Panc1 (cell line): ENCODE measurements around the gene C6orf118. TPM values are rescaled to one million over a fixed set of nuclear protein-coding genes. Genes with fewer than 3 reads are reported as not detected.

Experiments
- ATAC-seq: fragments of 200-7000 bp; cut with Tn5 transposase; 2 replicates; pipeline ENCODE4 v1.9.1; 2020; ENCODE audit warnings: mild to moderate bottlenecking, moderate library complexity
- BruUV-seq: library from RNA; stranded (reverse); fragments of 400-500 nt; replicated peaks from 2 replicates; lab custom pipeline; 2021; lab: Mats Ljungman, UMichigan
- CTCF ChIA-PET: fragments of 300-600 bp; sonication (Branson Sonifier 250); formaldehyde crosslinking; loops from one replicate; lab custom pipeline; 2022; ENCODE audit warnings: antibody characterized with exemption; lab: Charles Lee
- POLR2A ChIA-PET: fragments of 300-600 bp; sonication (Branson Sonifier 250); formaldehyde crosslinking; loops from one replicate; lab custom pipeline; 2022; ENCODE audit warnings: antibody characterized with exemption; lab: Charles Lee
- DNase-seq: peaks from one replicate; pipeline ENCODE4 v3.0.0-alpha.2; 2010; ENCODE audit warnings: low read depth, low spot score
- H3K27ac ChIP-seq: 2 replicates; pipeline ENCODE4 v1.5.1; 2011; ENCODE audit warnings: mild to moderate bottlenecking, low read length, inconsistent platforms
- H3K27me3 ChIP-seq: fragments of 200-500 bp; sonication (Bioruptor generic); 2 replicates; pipeline ENCODE4 v1.6.0; 2014; ENCODE audit warnings: low read length, inconsistent platforms; ENCODE audit not compliant: control insufficient read depth, insufficient read depth
- H3K36me3 ChIP-seq: fragments of 200-500 bp; sonication (Bioruptor generic); 2 replicates; pipeline ENCODE4 v1.5.1; 2014; ENCODE audit warnings: inconsistent platforms, mild to moderate bottlenecking, low read length, moderate library complexity; ENCODE audit not compliant: control insufficient read depth, insufficient read depth
- H3K4me1 ChIP-seq: 2 replicates; pipeline ENCODE4 v1.5.1; 2011; ENCODE audit warnings: inconsistent platforms, mild to moderate bottlenecking, low read length, moderate library complexity; ENCODE audit not compliant: control insufficient read depth, insufficient read depth
- H3K4me3 ChIP-seq, 2 experiments: 2 replicates each; pipeline ENCODE4 v1.5.1; 2011 to 2012; ENCODE audit warnings: low read depth in 2 of 2, low read length in 2 of 2, mild to moderate bottlenecking in 2 of 2, inconsistent platforms in 1 of 2, moderate library complexity in 1 of 2
- H3K9me3 ChIP-seq: fragments of 200-500 bp; sonication (Bioruptor generic); 2 replicates; pipeline ENCODE4 v1.5.1; 2014; ENCODE audit warnings: low read depth, mild to moderate bottlenecking, inconsistent platforms, low read length, moderate library complexity; ENCODE audit not compliant: control insufficient read depth, insufficient read depth
- POLR2AphosphoS5 ChIP-seq: IDR thresholded peaks from 2 replicates; pipeline ENCODE4 v1.6.1; 2012; ENCODE audit warnings: mild to moderate bottlenecking, low read depth, low read length, moderate library complexity
- SIN3A ChIP-seq: IDR thresholded peaks from 2 replicates; pipeline ENCODE4 v1.6.1; 2012; ENCODE audit warnings: low read depth, mild to moderate bottlenecking, low read length, moderate library complexity, borderline replicate concordance; ENCODE audit not compliant: insufficient read depth
- TCF7L2 ChIP-seq: IDR thresholded peaks from 2 replicates; pipeline ENCODE4 v1.6.1; 2011; ENCODE audit warnings: mild to moderate bottlenecking, low read depth, low read length, inconsistent platforms
- in situ Hi-C: cut with HindIII; loops from 2 replicates; pipeline ENCODE4 v1.10.0; 2016; ENCODE audit warnings: low sequenced_read_pairs, low pct_unique_long_range_greater_than_20kb
- intact Hi-C: fragments of 100-400 bp; cut with micrococcal nuclease; formaldehyde crosslinking; loops from one replicate; pipeline ENCODE4 v1.10.0; 2022; ENCODE audit not compliant: unreplicated experiment
- total RNA-seq: library from RNA; stranded (reverse); gene quantifications from one replicate; pipeline ENCODE4 v1.2.1, GENCODE V29; 2021; ENCODE audit not compliant: unreplicated experiment
- TF ChIP-seq, protein P1 (sequence below), 2 experiments: IDR thresholded peaks; 2 replicates each; pipeline ENCODE4 v1.6.1; 2011 to 2012; ENCODE audit warnings: low read depth in 2 of 2, control low read depth in 1 of 2, low read length in 1 of 2, mild to moderate bottlenecking in 1 of 2, moderate library complexity in 1 of 2; ENCODE audit not compliant: insufficient read depth in 1 of 2
- TF ChIP-seq, protein P2 (sequence below): fragments of 450-650 bp; IDR thresholded peaks from 2 replicates; pipeline ENCODE4 v1.5.1; 2017; ENCODE audit warnings: mild to moderate bottlenecking

The C6orf118 gene
- total RNA-seq, 1 experiment from 2014 or later = not detected

DNA sequence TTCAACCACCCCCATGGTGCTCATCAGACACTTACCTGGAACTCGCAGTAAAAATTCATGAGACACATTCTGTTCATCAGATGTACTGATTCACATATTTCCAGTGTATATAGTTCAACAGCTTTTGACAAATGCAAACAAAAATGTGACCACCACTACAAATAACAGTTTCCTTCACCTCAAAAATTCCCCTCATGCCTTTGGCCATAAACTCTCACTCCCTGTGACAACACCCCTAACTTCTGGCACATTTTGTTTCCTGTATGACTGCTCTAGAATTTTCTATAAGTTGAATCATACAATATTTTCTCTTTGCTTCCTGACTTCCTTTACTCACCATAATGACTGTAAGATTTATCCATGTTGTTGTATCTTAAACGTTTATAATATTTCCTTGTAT, 63.7 kb downstream of the C6orf118 start:
- TF ChIP-seq POLR2AphosphoS5 (no peak), TCF7L2 (no peak)
- TF ChIP-seq, protein P1, sequence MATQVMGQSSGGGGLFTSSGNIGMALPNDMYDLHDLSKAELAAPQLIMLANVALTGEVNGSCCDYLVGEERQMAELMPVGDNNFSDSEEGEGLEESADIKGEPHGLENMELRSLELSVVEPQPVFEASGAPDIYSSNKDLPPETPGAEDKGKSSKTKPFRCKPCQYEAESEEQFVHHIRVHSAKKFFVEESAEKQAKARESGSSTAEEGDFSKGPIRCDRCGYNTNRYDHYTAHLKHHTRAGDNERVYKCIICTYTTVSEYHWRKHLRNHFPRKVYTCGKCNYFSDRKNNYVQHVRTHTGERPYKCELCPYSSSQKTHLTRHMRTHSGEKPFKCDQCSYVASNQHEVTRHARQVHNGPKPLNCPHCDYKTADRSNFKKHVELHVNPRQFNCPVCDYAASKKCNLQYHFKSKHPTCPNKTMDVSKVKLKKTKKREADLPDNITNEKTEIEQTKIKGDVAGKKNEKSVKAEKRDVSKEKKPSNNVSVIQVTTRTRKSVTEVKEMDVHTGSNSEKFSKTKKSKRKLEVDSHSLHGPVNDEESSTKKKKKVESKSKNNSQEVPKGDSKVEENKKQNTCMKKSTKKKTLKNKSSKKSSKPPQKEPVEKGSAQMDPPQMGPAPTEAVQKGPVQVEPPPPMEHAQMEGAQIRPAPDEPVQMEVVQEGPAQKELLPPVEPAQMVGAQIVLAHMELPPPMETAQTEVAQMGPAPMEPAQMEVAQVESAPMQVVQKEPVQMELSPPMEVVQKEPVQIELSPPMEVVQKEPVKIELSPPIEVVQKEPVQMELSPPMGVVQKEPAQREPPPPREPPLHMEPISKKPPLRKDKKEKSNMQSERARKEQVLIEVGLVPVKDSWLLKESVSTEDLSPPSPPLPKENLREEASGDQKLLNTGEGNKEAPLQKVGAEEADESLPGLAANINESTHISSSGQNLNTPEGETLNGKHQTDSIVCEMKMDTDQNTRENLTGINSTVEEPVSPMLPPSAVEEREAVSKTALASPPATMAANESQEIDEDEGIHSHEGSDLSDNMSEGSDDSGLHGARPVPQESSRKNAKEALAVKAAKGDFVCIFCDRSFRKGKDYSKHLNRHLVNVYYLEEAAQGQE (IDR thresholded peaks at IDR 0.05; ENCODE audit: insufficient read depth in 1 of 2, low read depth in 2 of 2, low read length in 1 of 2) = no peak
- TF ChIP-seq, protein P2, sequence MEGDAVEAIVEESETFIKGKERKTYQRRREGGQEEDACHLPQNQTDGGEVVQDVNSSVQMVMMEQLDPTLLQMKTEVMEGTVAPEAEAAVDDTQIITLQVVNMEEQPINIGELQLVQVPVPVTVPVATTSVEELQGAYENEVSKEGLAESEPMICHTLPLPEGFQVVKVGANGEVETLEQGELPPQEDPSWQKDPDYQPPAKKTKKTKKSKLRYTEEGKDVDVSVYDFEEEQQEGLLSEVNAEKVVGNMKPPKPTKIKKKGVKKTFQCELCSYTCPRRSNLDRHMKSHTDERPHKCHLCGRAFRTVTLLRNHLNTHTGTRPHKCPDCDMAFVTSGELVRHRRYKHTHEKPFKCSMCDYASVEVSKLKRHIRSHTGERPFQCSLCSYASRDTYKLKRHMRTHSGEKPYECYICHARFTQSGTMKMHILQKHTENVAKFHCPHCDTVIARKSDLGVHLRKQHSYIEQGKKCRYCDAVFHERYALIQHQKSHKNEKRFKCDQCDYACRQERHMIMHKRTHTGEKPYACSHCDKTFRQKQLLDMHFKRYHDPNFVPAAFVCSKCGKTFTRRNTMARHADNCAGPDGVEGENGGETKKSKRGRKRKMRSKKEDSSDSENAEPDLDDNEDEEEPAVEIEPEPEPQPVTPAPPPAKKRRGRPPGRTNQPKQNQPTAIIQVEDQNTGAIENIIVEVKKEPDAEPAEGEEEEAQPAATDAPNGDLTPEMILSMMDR = peak; percentile 48; the same call in 1 of the 2 replicates
- POLR2A ChIA-PET = no interaction called here
- Histone ChIP-seq H3K4me1 (no peaks in the 10 kb centered on the region), H3K27me3 (no peaks in the 10 kb centered on the region; the same call in none of the 2 replicates), H3K36me3 (no peaks in the 10 kb centered on the region), H3K9me3 (no peaks in the 10 kb centered on the region), H3K27ac (no peak overlapping the region), H3K4me3 (no peak overlapping the region)
- ATAC-seq (no peak), DNase-seq (no peak)
- intact Hi-C loops (no loop called here), in situ Hi-C loops (no loop called here)
- BruUV-seq = no TSS peak
- CTCF ChIA-PET = interaction anchor here (0.9 kb wide), 1 partner anchor 1446 kb away, joined by 3 read pairs; no protein-coding TSS in a partner anchor

DNA sequence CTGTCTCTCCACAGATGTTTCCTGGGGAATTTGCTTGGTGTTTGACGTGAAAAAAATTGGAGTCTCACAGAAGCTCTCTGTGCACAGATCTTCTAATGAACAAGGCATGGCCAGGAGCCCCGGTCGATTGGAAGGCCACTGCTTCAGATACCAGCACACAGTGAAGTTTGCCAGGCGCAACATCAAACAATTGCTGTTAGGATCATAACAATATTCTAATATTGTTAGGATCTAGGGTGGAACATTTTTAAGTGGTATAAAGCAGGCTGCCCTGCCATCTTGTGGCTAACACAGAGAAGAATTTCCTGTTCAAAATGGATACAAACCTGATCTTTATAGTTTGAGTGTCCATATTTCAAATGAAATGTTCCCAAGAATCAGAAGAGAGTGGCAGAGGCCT, 64.1 kb downstream of the C6orf118 start:
- Histone ChIP-seq H3K27me3 (no peaks in the 10 kb centered on the region; the same call in none of the 2 replicates), H3K4me1 (no peaks in the 10 kb centered on the region), H3K27ac (no peak overlapping the region), H3K36me3 (no peaks in the 10 kb centered on the region), H3K9me3 (no peaks in the 10 kb centered on the region), H3K4me3 (no peak overlapping the region)
- DNase-seq (no peak), ATAC-seq (peak; percentile 69)
- in situ Hi-C loops = no loop called here
- BruUV-seq = no TSS peak
- intact Hi-C loops = no loop called here
- POLR2A ChIA-PET = no interaction called here
- TF ChIP-seq, protein P1 (IDR thresholded peaks at IDR 0.05; ENCODE audit: insufficient read depth in 1 of 2, low read depth in 2 of 2, low read length in 1 of 2) = no peak
- TF ChIP-seq, protein P2 = peak; percentile 70
- TF ChIP-seq TCF7L2 (no peak), SIN3A (no peak), POLR2AphosphoS5 (no peak)
- CTCF ChIA-PET = interaction anchor here (0.9 kb wide), 1 partner anchor 1446 kb away, joined by 3 read pairs; no protein-coding TSS in a partner anchor
